GM18520 (cell line): ENCODE measurements around the gene ZXDC.

Experiments
- ATAC-seq: cut with Tn5 transposase; IDR thresholded peaks from one replicate; pipeline ENCODE4 v1.9.1; 2021; ENCODE audit not compliant: unreplicated experiment

ZXDC gene

GRCh38 chr3:126512916-126513650 lies 37.4 kb upstream of the ZXDC start:
- ATAC-seq = no peak

GRCh38 chr3:126512026-126512425 lies 36.3 kb upstream of the ZXDC start:
- ATAC-seq = no peak

GRCh38 chr3:126511291-126511690 lies 35.6 kb upstream of the ZXDC start:
- ATAC-seq = no peak

GRCh38 chr3:126510308-126510910 lies 34.7 kb upstream of the ZXDC start:
- no peak for ATAC-seq

GRCh38 chr3:126509597-126510307 lies 34.1 kb upstream of the ZXDC start:
- ATAC-seq = no peak

- ATAC-seq = no peak
Measured at GRCh38 chr3:126508564-126508964, 32.9 kb upstream of the ZXDC start.

GRCh38 chr3:126507886-126508285 lies 32.2 kb upstream of the ZXDC start:
- ATAC-seq = no peak

- ATAC-seq = no peak
Measured at GRCh38 chr3:126503701-126504100, 28.0 kb upstream of the ZXDC start.

GRCh38 chr3:126502656-126503055 lies 27.0 kb upstream of the ZXDC start:
- no peak for ATAC-seq

GRCh38 chr3:126501736-126502135 lies 26.0 kb upstream of the ZXDC start:
- no peak for ATAC-seq

- no peak for ATAC-seq
Measured at GRCh38 chr3:126501054-126501453, 25.4 kb upstream of the ZXDC start.

- ATAC-seq = no peak
Measured at GRCh38 chr3:126500016-126500415, 24.3 kb upstream of the ZXDC start.

- ATAC-seq = no peak
Measured at GRCh38 chr3:126499401-126499800, 23.7 kb upstream of the ZXDC start.

- ATAC-seq = no peak
Measured at GRCh38 chr3:126498929-126499328, 23.2 kb upstream of the ZXDC start.

GRCh38 chr3:126498461-126498860 lies 22.8 kb upstream of the ZXDC start:
- no peak for ATAC-seq

- ATAC-seq = no peak
Measured at GRCh38 chr3:126497956-126498355, 22.3 kb upstream of the ZXDC start.

GRCh38 chr3:126496894-126497850 lies 21.5 kb upstream of the ZXDC start:
- ATAC-seq = no peak

- no peak for ATAC-seq
Measured at GRCh38 chr3:126495786-126496185, 20.1 kb upstream of the ZXDC start.

GRCh38 chr3:126494970-126495230 lies 19.2 kb upstream of the ZXDC start:
- no peak for ATAC-seq

- no peak for ATAC-seq
Measured at GRCh38 chr3:126494204-126494969, 18.7 kb upstream of the ZXDC start.

GRCh38 chr3:126493739-126494138 lies 18.0 kb upstream of the ZXDC start:
- ATAC-seq = no peak
